Activated T-helper 2 cell treated with anti-CD3 and anti-CD28 coated beads, Interferon-gamma antibody, Interleukin-2, Interleukin-4, amounts not matched to agents 10 μg/mL and 5 μg/mL and 100 μg/mL, durations not matched to agents 14 hours and 24 hours and 36 hours (primary cell): Measurements from ENCODE around the gene ARGLU1. TPM values are rescaled to one million over a fixed set of nuclear protein-coding genes. Genes with fewer than 3 reads are reported as not detected.
A peak's percentile ranks its signal among the peaks of the same experiment; 100 is the strongest.

Experiments used
- DNase-seq: peaks from one replicate; pipeline ENCODE4 v3.0.0; 2021; ENCODE audit warnings: low spot score
- H3K27ac Mint-ChIP-seq: one replicate; pipeline ENCODE4 v1.8.0; 2021; ENCODE audit warnings: mixed read lengths
- H3K27me3 Mint-ChIP-seq: one replicate; pipeline ENCODE4 v1.8.0; 2021; ENCODE audit warnings: low read depth, mixed read lengths
- H3K36me3 Mint-ChIP-seq: one replicate; pipeline ENCODE4 v1.8.0; 2021; ENCODE audit warnings: low read depth, mixed read lengths
- H3K4me1 Mint-ChIP-seq: one replicate; pipeline ENCODE4 v1.8.0; 2021; ENCODE audit warnings: low read depth, mixed read lengths
- H3K4me3 Mint-ChIP-seq: one replicate; pipeline ENCODE4 v1.8.0; 2021; ENCODE audit warnings: low read depth, mild to moderate bottlenecking, moderate library complexity, mixed read lengths
- H3K9me3 Mint-ChIP-seq: one replicate; pipeline ENCODE4 v1.8.0; 2021; ENCODE audit warnings: mixed read lengths
- intact Hi-C: fragments of 100-400 bp; cut with micrococcal nuclease; formaldehyde crosslinking; loops from one replicate; pipeline ENCODE4 v1.15.1; 2023
- total RNA-seq: library from RNA; stranded (reverse); gene quantifications from 2 replicates; pipeline ENCODE4 v1.2.3, GENCODE V29; 2022

Gene ARGLU1
- total RNA-seq, 1 donor from 2014 or later, result 90.4 TPM

DNA sequence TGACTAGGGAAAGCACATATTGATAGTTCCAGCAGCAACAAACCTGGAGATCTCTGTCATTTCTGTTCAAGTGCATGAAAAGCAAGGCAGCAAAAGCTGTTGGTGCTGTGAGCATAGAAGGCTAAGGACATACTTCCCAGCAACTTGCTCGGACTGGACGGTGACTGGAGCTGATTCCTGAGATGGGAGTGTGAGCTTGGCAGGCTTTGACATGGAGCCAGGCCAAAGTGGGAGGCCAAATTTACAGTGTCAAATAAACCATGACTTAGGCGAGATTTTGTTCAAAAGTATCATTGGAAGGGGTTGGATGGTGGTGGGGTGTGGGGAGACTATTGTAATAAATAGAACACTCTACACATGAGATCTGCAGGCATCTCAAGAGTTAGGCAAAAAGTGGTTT is 5.9 kb upstream of the ARGLU1 start:
- Mint-ChIP-seq H3K4me1 (peaks cover 8% of the 10 kb centered on the region), H3K27me3 (no peaks in the 10 kb centered on the region), H3K4me3 (no peak overlapping the region), H3K36me3 (no peaks in the 10 kb centered on the region), H3K27ac (no peak overlapping the region), H3K9me3 (no peaks in the 10 kb centered on the region)
- intact Hi-C loops, result no loop called here
- DNase-seq, result no peak

DNA sequence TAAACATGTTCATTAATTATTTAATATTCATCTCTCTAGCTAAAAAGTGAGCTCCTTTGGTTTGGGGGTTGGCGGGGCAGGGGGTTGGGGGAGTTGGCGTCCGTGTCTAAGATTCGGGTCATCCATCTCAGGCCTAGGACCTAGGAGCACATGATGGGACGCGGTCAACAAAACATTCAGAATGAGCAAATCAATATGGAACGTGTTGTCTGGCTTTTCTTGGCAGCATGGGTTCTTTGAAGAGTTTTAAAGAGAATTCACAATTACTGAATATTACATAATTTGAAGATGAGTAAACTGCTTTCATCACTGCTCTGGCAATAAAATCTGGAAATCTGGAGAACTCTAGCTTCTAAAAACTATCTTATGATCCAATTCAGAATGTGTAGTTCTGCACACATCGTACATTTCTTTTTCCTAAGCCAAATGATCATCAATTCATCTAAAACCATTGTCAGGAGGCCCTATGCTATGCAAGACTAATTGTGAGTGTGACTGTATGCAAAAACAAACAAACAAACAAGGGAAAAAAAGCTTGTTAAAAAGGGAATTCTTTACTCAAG is 5.4 kb upstream of the ARGLU1 start:
- H3K4me1 Mint-ChIP-seq, result peaks cover 12% of the 10 kb centered on the region
- no peaks in the 10 kb centered on the region for H3K9me3 Mint-ChIP-seq
- H3K27me3 Mint-ChIP-seq, result no peaks in the 10 kb centered on the region
- H3K4me3 Mint-ChIP-seq, result no peak overlapping the region
- no peak for DNase-seq
- no peak overlapping the region for H3K27ac Mint-ChIP-seq
- no peaks in the 10 kb centered on the region for H3K36me3 Mint-ChIP-seq
- intact Hi-C loops, result no loop called here

DNA sequence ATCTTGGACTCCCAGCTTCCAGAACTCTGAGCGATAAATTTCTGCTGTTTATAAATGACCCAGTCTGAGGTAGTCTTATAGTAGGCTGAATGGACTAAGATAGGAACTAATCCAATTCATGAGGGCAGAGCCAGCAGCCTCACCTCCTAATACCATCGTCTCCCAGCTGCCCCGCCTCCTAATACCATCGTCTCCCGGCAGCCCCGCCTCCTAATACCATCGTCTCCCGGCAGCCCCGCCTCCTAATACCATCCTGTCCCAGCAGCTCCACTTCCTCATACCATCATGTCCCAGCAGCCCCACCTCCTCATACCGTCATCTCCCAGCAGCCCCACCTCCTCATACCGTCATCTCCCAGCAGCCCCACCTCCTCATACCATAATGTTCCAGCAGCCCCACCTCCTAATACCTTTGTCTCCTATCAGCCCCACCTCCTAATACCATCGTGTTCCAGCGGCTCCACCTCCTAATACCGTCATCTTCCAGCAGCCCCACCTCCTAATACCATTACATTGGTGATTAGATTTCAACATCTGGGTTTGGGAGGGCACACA is 2.4 kb upstream of the ARGLU1 start:
- Mint-ChIP-seq H3K4me1 (peaks cover 26% of the 10 kb centered on the region), H3K9me3 (no peaks in the 10 kb centered on the region), H3K27ac (no peak overlapping the region), H3K4me3 (peak overlapping the region; percentile 11), H3K36me3 (peaks cover 22% of the 10 kb centered on the region), H3K27me3 (no peaks in the 10 kb centered on the region)
- intact Hi-C loops, result no loop called here
- DNase-seq, result peak; percentile 33

DNA sequence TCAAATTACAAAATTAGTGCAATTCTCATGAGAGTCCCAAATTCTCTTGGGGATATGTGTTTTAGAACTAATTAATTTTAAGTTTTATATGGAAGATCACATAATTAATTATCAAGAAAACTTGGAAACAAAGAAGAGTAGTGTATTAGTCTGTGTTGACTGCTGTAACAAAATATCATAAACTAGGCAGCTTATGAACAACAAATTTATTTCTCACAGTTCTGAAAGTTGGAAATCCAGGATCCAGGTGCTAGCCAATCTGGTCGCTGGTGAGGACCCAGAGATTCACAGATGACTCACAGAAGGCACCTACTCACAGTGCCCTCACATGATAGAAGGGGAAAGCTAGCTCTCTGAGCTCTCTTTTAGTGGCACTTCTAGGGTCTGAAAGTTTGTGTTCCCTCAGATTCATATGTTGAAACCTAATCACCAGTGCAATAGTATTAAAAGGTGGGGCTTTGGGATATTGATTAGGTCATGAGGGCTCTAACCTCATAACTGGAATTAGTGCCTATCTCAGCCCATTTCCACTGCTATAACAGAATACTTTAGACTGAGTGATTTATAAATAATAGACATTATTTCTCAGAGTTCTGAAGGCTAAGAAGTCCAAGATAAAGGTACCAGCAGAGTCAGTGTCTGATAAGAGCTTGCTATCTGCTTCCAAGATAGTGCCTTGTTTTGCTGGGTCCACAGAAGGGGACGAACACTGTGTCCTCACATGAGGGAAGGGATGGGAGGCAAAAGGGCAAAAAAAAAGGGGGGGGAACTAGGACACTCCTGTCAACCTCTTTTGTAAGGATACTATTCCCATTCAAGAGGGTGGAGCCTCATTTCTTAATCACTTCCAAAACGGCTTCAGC is 1.5 kb upstream of the ARGLU1 start:
- Mint-ChIP-seq H3K9me3 (no peaks in the 10 kb centered on the region), H3K4me1 (peaks cover 33% of the 10 kb centered on the region), H3K27me3 (no peaks in the 10 kb centered on the region), H3K27ac (no peak overlapping the region), H3K36me3 (peaks cover 29% of the 10 kb centered on the region), H3K4me3 (no peak overlapping the region)
- no peak for DNase-seq
- intact Hi-C loops, result loop anchor here (2.0 to 5.0 kb wide), 2 partner anchors 349 to 1648 kb away; partner anchors contain the start of genes ABHD13 and LIG4

DNA sequence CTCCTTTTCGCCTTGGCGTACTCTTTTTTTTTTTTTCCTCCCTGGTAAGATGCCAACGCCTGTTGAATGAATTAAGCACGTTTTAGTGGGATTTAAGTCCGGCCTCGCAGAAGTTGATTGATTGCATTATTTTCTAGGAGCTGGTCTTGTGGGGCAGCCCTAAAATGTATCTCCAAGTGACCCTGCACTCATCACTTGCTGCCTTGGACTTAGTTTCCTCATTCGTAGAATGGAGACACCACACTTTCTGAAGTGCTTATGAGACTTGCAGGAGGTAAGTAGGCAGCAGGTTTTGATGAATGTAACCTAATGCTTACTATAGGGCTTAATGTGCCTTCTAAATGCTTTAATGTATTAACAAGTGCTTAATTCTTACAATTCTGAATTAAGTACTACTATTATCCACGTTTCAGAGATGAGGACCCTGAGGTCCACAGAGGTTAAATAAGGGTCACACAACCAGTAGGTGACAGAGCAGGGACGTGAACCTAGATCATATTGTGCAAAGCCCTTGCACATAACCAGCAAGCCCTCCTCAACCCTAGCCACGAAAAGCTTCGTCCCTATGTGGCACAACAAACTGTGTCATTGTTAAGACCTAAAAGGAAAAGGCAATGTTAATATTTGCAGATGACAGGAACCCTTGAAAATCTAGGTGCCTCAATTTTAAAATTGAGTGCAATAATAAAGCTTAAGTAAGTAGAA is 514 bp upstream of the ARGLU1 start:
- Mint-ChIP-seq H3K27ac (peak overlapping the region; percentile 87), H3K27me3 (no peaks in the 10 kb centered on the region), H3K36me3 (peaks cover 31% of the 10 kb centered on the region), H3K4me3 (peak overlapping the region; percentile 93), H3K9me3 (no peaks in the 10 kb centered on the region), H3K4me1 (peaks cover 43% of the 10 kb centered on the region)
- intact Hi-C loops, result loop anchor here (1.0 to 5.0 kb wide), 4 partner anchors 8 to 1649 kb away; partner anchors contain the start of genes ABHD13 and LIG4
- DNase-seq, result no peak

DNA sequence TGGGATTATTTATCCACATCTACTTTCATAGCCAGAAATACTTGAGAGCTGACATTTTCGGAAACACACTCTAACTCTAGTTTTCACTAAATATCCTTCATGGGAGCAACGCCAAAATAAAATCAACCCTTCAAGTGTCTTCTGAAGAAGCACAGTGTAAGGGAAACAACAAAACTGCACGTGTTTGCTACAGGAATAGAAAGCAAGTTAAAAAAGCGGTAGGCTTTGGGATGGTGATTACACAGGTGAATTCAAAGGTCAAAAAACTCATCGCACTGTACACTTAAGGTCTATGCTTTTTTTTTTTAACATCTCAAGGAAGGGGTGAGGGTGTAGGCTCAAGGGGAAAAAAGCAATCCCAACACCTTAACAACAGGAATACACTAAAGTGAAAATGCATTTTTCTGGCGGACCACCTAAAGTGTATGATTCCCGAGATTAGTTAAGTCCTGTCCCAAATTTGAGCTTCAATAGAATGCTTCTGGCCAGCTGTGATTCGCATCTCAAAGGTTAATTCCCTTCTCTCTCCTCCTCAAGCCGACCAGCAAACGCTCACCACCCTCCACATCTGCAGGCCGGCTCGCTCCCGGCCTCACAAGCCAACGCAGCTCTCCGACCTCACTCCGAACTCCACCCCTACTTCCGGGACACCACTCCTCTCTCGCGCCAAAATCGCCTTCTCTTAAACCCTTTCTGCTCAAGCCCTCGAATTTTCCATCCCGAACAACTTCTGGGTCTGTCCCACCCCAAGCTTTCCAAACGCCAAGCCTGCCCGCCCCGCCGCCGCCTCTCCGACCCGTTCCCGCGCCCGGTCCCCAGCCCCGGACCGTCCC is 1.1 kb downstream of the ARGLU1 start:
- Mint-ChIP-seq H3K27ac (peak overlapping the region; percentile 87), H3K4me1 (peaks cover 49% of the 10 kb centered on the region), H3K4me3 (peak overlapping the region; percentile 93), H3K36me3 (peaks cover 31% of the 10 kb centered on the region), H3K9me3 (no peaks in the 10 kb centered on the region), H3K27me3 (no peaks in the 10 kb centered on the region)
- intact Hi-C loops, result loop anchor here (5.0 kb wide), 1 partner anchor 1650 kb away; the partner anchor contains the start of genes ABHD13 and LIG4
- DNase-seq, result peak; percentile 30

DNA sequence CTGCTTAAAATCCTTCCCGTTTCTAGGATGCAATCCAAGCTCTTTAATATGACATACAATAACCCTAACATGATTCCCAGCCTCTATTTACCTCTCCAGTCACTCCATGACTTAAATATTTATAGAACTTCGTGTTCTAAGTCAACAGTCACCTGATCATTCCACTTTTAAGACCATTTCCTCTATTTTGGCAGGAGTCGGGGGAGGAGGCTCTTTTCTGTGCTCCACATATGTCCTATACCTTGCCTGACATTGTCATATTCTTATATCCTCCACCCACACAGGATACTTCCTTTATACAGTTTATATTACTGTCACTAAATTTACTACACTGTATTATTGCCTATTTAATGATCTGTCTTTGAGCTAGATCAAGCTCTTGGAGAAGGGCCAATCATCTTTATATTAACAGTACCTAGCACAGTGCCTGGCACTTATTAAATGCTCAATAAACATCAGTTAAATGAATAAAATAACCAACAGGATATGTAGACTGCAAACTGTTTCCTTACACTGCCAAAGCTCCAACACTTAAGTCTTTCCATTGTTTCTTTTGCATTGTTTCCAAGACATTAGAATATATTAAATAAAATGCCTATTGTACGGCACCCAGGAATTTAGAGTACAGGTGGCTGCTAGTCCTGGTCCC is 2.7 kb downstream of the ARGLU1 start:
- H3K4me3 Mint-ChIP-seq, result peak overlapping the region; percentile 93
- DNase-seq, result no peak
- H3K4me1 Mint-ChIP-seq, result peaks cover 57% of the 10 kb centered on the region
- peaks cover 34% of the 10 kb centered on the region for H3K36me3 Mint-ChIP-seq
- H3K27ac Mint-ChIP-seq, result peak overlapping the region; percentile 64
- H3K27me3 Mint-ChIP-seq, result no peaks in the 10 kb centered on the region
- intact Hi-C loops, result loop anchor here (5.0 kb wide), 1 partner anchor 1652 kb away; the partner anchor contains the start of genes ABHD13 and LIG4
- H3K9me3 Mint-ChIP-seq, result no peaks in the 10 kb centered on the region

DNA sequence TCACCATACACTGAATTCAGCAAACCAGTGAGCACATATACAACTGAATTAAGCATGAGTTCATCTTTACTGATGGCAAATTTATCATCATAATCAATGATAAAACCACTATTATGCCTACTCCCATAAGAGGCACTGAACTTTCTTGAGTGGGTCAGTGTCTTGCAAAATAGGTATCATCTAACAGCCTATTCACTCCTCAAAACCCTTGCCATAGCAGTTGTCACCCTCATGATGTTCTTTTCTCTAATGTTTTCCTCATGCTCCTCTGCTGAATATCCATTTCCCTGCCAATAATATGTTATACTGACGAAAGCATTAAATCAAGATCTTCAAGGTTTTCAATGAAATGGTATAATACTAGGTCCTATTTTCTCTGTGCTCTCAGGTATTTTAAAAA is 5.6 kb downstream of the ARGLU1 start:
- Mint-ChIP-seq H3K36me3 (peaks cover 48% of the 10 kb centered on the region), H3K4me3 (no peak overlapping the region)

DNA sequence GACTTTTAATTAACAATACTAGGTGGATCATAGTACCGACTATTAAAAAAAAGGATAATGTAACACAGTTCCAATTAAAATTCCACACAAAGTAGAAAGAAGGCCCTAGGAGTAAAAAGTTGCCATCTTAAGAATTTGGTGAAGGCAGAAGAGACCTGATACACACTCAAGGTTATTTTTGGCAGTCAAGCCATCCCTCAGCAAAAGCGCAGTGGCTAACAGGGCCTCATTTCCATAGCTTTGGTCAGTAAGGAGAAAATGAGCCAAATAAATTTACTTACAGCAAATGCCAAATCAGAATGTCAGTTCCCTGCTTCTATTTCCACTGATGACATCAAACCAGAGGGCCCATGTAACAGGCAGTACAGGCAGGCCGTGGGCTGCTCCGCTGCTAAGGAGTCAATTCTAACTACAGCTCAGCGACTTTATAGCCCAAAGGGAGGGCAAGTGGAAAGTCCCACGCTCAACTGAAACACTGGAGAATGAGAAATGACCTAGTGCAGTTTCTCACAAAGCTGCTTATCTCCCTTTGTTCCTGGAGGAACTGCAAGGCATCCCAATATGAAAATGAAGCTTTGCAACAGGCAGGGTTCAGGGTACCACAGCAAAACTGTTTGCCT is 6.3 kb downstream of the ARGLU1 start:
- intact Hi-C loops, result loop anchor here (1.0 kb wide), 1 partner anchor 26 kb away; the partner anchor contains the start of gene EFNB2
- no peaks in the 10 kb centered on the region for H3K9me3 Mint-ChIP-seq
- H3K27ac Mint-ChIP-seq, result peak overlapping the region; percentile 72
- peak overlapping the region; percentile 10 for H3K4me3 Mint-ChIP-seq
- peaks cover 49% of the 10 kb centered on the region for H3K36me3 Mint-ChIP-seq
- no peaks in the 10 kb centered on the region for H3K27me3 Mint-ChIP-seq
- peaks cover 52% of the 10 kb centered on the region for H3K4me1 Mint-ChIP-seq
- DNase-seq, result no peak

More for the DNA sequence above, 5.6 kb downstream of the ARGLU1 start:
- DNase-seq, result no peak
- H3K4me1 Mint-ChIP-seq, result peaks cover 52% of the 10 kb centered on the region
- H3K9me3 Mint-ChIP-seq, result no peaks in the 10 kb centered on the region
- H3K27ac Mint-ChIP-seq, result peak overlapping the region; percentile 19
- intact Hi-C loops, result no loop called here
- H3K27me3 Mint-ChIP-seq, result no peaks in the 10 kb centered on the region

DNA sequence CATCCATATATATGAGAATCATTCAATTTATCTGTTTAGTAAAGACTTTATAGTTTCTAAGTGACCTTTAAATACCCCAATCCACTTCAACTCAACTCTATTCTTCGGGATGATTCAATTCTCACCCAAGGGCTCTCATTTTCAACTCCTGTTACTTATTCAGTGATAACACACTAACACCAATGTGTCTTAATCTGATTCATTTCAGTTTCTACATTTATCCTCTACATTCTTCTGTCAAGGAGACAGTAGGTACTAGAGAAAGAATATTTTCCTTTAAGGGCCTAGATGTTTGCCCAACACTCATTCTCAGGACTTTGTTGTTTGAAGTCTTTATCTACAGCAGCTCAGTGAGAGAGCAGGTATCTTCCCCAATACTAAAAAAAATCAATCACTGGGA is 7.1 kb downstream of the ARGLU1 start:
- peaks cover 49% of the 10 kb centered on the region for H3K36me3 Mint-ChIP-seq
- intact Hi-C loops, result loop anchor here (1.0 kb wide), 2 partner anchors 7 to 26 kb away; partner anchors contain the start of genes ARGLU1 and EFNB2

DNA sequence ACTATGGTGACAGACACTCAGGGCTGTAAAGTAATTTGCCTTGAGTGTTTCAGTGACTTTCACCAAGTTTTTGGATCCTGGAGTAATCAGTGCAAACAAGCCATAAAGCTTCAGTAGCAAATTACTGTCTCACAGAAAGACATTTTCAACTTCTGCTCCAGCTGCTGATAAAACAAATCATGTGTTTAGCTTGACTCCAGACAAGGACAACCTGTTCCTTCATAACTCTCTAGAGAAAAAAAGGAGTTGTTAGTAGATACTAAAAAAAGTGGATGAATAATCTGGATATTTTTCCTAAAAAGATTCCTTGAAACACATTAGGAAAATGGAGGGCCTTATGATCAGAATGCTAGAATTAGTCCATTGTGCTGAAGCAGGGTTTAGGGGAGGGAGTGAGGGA is 9.4 kb downstream of the ARGLU1 start:
- DNase-seq, result no peak
- Mint-ChIP-seq H3K9me3 (no peaks in the 10 kb centered on the region), H3K27me3 (no peaks in the 10 kb centered on the region), H3K27ac (no peak overlapping the region), H3K4me1 (peaks cover 31% of the 10 kb centered on the region), H3K4me3 (no peak overlapping the region), H3K36me3 (peaks cover 61% of the 10 kb centered on the region)
- intact Hi-C loops, result no loop called here

More for the DNA sequence above, 7.1 kb downstream of the ARGLU1 start:
- no peak for DNase-seq
- H3K4me1 Mint-ChIP-seq, result peaks cover 47% of the 10 kb centered on the region
- H3K27me3 Mint-ChIP-seq, result no peaks in the 10 kb centered on the region
- peak overlapping the region; percentile 13 for H3K4me3 Mint-ChIP-seq
- H3K9me3 Mint-ChIP-seq, result no peaks in the 10 kb centered on the region
- peak overlapping the region; percentile 72 for H3K27ac Mint-ChIP-seq
